Head of caudate nucleus (tissue), 42 donors: ENCODE data around the gene PPP1R36.
"Not testable (repeated sequence)": the region's sequence is repeated elsewhere in the genome, so short reads cannot be mapped to it uniquely, and the experiment has no call there.

Experiments used
- DNase-seq, 42 donors: peaks; one replicate each; pipeline versions ENCODE4 v3.0.0 to v3.0.0-alpha.2; 2020 to 2021; ENCODE audit warnings: mixed read lengths in 7 of 42
- intact Hi-C: fragments of 100-400 bp; cut with DNase I; formaldehyde crosslinking; loops from one replicate; pipeline ENCODE4 v1.15.0; 2022

Gene PPP1R36

DNA sequence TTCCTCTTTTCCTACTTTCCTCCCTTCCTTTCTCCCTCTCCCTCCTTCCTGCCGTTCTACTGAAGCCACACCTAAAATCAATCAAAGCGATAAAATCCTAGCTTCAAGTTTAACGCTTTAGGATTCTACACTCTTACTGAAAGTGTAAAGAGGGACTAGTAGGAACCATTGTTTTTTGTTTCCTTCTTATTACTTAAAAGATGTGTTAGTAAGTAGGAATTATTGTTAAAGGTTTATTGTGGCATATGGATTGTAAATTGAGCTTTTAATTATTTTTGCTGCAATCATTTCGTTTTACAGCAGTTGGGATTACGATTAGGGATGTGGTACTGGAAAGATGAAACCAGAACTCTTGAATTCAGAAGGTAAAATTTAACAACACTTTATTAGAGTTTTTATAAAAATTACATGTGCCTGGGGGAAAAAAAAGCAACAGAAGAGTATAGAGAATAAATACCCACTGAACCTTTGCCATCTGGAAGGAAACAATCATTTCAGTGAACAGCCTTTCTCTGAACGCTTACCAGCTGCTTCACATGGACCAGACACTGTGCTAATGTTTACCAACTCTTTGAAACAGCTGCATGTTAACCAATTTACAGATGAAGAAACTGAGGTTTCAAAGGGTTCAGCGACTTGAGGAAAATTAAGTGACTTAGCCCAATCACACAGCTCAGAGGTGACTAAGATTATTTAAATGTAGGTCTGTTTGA, 1.0 kb downstream of the PPP1R36 start:
- DNase-seq, result no peak

DNA sequence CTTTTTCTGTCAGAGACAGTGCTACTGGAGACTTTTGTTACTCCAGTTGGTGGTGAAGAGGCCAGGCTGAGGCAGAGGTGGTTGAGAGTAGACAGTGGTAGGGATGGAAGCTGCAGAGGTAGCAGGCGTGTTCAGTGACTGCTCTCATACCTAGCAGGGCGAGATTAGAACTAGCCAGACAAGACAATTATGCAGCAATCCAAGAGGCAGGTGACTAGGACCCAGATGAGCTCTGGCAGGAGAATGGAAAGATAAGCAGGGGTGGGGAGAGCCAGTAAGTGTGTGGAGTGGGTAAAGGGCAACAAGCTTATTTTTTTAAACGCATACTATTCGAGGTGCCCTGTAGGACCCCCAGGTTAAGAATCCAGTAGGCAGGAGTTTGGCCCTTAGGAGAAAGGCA, 4.8 kb downstream of the PPP1R36 start:
- DNase-seq, result no peak
- intact Hi-C loops, result no loop called here

More for the DNA sequence above, 1.0 kb downstream of the PPP1R36 start:
- intact Hi-C loops, result no loop called here

- no peak for DNase-seq
These were observed 6.8 kb downstream of the PPP1R36 start for GRCh38 chr14:64556526-64556925.

GRCh38 chr14:64558216-64558615, 8.5 kb downstream of the PPP1R36 start:
- DNase-seq, result peak in 1 of 42 donors; percentile 4
- intact Hi-C loops, result not testable (repeated sequence)

More at GRCh38 chr14:64556526-64556925, 6.8 kb downstream of the PPP1R36 start:
- intact Hi-C loops, result no loop called here

DNA sequence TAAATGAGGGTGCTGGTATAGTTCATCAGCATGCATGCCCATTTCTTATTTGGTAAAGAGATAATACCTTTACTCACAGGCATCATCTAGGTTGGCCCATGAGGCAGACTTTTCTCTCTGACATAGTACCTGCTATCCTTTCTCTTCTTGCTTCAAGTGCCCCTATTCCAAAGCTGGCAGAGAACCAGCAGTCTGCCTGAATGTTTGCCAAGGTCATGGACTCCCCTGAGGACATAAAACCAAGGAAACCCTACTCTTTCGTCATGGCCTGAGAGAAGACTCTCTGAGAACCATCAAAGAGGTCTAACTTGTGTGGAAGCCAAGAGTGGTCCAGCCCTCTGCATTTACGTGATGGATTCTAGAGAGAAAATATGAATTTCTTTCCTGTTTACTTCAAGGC, 11.9 kb downstream of the PPP1R36 start:
- DNase-seq, result no peak
- intact Hi-C loops, result no loop called here

- peak in 1 of 42 donors; percentile 20 for DNase-seq
These were observed 12.7 kb downstream of the PPP1R36 start for GRCh38 chr14:64562436-64562835.

GRCh38 chr14:64563696-64564095, 13.9 kb downstream of the PPP1R36 start:
- intact Hi-C loops, result no loop called here
- peak in 10 of 42 donors; percentile 19 to 69 (median 42) for DNase-seq

More at GRCh38 chr14:64562436-64562835, 12.7 kb downstream of the PPP1R36 start:
- intact Hi-C loops, result no loop called here

- DNase-seq, result peak in 20 of 42 donors; percentile 7 to 70 (median 38)
These were observed 16.9 kb downstream of the PPP1R36 start for GRCh38 chr14:64566651-64567122.

DNA sequence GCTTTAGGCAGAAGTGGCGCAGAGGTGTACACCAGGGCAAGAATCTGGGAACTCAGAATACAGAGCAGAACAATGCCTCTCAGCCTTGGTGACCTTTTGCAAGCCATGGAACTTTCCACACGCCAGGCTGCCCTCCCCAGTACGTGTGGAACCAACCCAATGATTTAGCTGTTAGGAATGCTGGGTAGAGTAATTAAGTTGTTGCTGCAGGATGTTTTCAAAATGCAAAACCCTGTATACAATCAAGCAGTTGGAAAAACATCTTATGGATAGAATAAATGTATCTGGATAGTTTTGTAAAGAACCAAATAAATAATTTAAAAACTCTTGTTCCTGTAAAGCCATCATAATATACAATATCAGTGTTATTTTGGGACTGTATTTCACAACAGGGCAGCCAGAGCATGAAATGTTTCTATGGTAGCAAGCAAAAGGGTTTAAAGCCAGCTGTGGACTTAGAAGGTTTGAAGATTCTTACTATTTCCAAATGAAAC, 19.4 kb downstream of the PPP1R36 start:
- intact Hi-C loops, result no loop called here
- peak in 41 of 42 donors; percentile 24 to 89 (median 63) for DNase-seq

More at GRCh38 chr14:64566651-64567122, 16.9 kb downstream of the PPP1R36 start:
- intact Hi-C loops, result no loop called here

DNA sequence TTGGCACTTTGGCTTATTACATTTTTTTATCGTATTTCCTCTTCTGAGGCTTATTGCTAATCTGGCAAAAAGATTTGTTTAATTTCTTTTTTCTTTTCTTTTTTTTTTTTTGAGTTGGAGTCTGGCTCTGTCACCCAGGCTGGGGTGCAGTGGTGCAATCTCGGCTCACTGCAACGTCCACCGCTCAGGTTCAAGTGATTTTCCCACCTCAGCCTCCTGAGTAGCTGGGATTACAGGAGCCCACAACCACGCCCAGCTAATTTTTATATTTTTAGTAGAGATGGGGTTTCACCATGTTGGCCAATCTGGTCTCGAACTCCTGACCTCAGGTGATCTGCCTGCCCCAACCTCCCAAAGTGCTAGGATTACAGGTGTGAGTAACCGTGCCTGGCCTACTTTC, 19.9 kb downstream of the PPP1R36 start:
- intact Hi-C loops, result not testable (repeated sequence)
- peak in 1 of 42 donors; percentile 41 for DNase-seq

DNA sequence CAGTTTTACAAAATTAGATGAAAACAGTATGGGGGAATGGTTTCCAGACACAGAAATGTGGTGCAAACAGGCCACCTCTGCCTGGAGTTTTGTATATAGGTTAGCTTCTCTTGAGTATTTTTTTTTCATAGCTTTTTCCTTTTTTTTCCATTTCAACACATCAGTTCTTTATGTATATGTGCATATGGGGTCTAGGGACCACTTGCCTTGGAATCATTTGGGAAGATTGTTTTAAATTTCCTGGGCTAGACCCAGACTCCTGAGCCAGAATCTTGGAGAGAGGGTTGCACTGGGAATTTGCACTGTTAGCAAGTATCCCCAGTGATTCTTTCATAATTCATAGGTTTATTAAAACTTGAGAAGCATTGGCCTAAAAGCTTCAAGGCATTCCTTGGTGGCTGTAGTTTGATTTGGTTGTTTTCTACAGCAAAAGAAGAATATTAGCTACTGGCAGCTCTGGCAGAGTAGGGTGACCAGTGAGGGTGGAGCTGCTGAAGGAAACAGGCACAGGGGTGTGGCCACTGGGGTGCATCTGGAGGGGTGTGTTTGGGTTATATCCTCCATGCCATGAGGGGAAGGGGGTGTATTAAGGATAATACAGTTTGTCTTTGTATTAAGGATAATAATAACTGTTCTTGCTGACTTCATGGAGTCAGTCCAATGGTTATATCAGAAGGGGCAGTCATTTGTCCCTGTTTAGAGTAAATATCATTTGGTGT, 22.8 kb downstream of the PPP1R36 start:
- intact Hi-C loops, result no loop called here
- peak in 40 of 42 donors; percentile 11 to 80 (median 54) for DNase-seq

DNA sequence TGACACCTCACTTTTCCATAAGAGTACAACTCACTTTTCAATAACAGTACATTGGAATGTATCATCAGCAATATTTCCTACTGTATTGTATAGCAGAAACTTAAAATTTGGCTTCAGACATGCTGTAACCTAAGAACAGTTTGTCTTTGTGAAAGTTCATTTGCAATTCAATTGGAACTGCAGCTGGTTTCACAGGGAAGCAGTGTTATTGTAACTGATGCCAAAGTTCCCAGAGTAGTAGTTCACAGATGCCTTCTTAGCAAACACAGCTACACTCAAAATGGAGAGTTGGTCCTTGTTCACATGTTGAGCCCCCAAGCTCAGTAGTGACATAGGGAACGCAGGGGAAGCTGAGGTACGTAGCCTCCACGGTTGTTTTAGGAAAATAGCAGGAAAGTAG, 23.3 kb downstream of the PPP1R36 start:
- DNase-seq, result peak in 23 of 42 donors; percentile 18 to 82 (median 50)
- intact Hi-C loops, result no loop called here

DNA sequence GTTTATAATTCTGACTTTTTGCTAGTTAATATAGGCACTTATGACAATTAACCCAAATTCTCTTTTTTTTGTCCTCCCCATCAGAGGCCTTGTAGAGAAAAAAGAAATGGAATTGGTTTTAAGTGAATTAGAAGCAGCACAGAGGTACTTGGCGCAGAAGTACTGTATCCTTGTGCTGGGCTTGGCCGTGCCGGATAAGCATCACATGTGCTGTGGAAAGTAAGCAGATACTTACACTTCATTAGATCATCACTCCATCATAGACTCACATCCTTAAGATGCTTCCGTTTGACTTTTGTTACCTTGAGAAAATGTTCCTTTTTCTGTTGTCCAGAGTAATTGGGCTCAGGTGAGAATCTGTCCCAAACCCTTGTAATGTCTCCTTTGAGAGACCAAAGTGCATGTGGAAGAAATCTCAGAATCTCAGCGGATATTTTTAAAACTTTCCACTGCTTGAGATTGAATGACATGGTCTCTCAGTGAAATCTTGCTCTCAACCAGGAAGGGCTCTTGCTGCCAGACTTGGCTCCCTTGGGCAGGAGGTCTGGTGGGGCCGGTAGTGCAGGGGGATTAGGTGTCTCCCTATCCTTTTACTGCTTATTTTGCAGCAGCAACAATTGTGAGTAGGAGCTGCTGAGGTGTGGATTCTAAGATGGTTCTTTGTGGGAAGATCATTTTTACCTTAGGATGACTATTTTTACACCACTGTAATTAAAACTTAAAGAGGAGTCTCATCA, 24.8 kb downstream of the PPP1R36 start:
- peak in 1 of 42 donors; percentile 43 for DNase-seq
- intact Hi-C loops, result no loop called here

GRCh38 chr14:64577211-64577610, 27.4 kb downstream of the PPP1R36 start:
- intact Hi-C loops, result no loop called here
- peak in 1 of 42 donors; percentile 38 for DNase-seq

- intact Hi-C loops, result no loop called here
- no peak for DNase-seq
These were observed 30.7 kb downstream of the PPP1R36 start for GRCh38 chr14:64580467-64580866.

DNA sequence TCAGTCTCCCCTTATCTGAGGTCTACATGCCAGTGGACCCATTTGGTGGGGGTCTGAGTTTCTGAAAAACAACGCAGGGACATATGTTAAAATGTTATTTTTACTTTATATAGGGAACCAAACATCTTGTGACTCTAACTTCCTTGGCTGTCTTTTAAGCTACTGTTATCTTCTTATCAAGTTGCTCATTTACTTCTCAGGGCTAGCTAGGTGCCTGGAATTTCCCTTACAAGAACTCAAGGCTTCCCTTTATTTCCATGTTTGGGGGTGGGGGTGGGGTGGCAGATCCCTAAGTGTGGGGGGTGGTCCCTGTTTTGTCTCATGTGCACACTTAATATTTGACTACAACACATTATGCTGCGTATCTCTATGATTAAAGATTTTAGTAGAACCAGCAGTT, 31.6 kb downstream of the PPP1R36 start:
- intact Hi-C loops, result no loop called here
- DNase-seq, result no peak

DNA sequence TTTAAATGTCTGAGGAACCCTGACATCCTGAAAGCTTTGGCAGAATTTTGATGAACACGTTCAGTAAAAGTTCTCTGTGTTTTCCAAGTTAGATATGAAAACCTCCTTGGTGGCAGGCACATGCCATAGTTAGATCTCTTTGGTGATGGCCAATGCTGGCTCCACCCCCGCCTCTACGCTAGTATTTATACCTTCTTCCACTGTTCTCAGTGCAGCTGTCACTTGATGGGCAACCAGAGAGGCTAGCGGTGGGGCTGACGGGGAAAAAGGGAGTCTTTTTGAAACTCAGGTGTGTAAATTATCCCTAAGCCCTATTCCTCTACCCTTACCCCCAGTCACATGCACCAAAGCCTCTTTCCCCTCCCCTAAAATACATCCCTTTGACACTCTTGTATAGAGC, 32.1 kb downstream of the PPP1R36 start:
- intact Hi-C loops, result no loop called here

GRCh38 chr14:64584190-64584589, 34.4 kb downstream of the PPP1R36 start:
- DNase-seq, result peak in 1 of 42 donors; percentile 21
- intact Hi-C loops, result no loop called here

More for the DNA sequence above, 32.1 kb downstream of the PPP1R36 start:
- DNase-seq, result peak in 1 of 42 donors; percentile 24

GRCh38 chr14:64591809-64592208, 42.0 kb downstream of the PPP1R36 start:
- peak in 7 of 42 donors; percentile 20 to 54 (median 29) for DNase-seq
- intact Hi-C loops, result no loop called here
